SU-DHL-6 (cell line): ENCODE results near the gene ZFHX2.

ENCODE experiments used
- CTCF ChIP-seq: fragments of 200-600 bp; sonication (generic); IDR thresholded peaks from one replicate; pipeline ENCODE4 v1.5.1; 2017; ENCODE audit warnings: antibody characterized with exemption, mild to moderate bottlenecking, low read length, moderate library complexity; ENCODE audit not compliant: insufficient read depth, poor library complexity, severe bottlenecking
- EZH2phosphoT487 ChIP-seq: fragments of 200-600 bp; sonication (generic), shearing (Covaris generic); conservative IDR thresholded peaks from 2 replicates; pipeline ENCODE4 v1.6.1; 2018; ENCODE audit warnings: mild to moderate bottlenecking, antibody characterized with exemption, low read length, moderate library complexity, mixed read lengths

- TF ChIP-seq CTCF (no peak), EZH2phosphoT487 (no peak)
These were observed 32.9 kb downstream of the ZFHX2 start for GRCh38 chr14:23518709-23519108.
